CD4-positive, alpha-beta memory T cell (primary cell): ENCODE results near the gene ZBTB16. TPM values are rescaled to one million over a fixed set of nuclear protein-coding genes. Genes with fewer than 3 reads are reported as not detected.

Source experiments
- CTCF ChIA-PET: fragments of 350-600 bp; sonication (Branson Sonifier 250); formaldehyde crosslinking; loops from one replicate; lab custom pipeline; 2021; ENCODE audit warnings: inconsistent platforms; ENCODE audit not compliant: partially characterized antibody; lab: Charles Lee
- POLR2A ChIA-PET: fragments of 350-600 bp; sonication (Branson Sonifier 250); formaldehyde crosslinking; loops from one replicate; lab custom pipeline; 2021; ENCODE audit not compliant: partially characterized antibody; lab: Charles Lee
- DNase-seq, 5 donors: peaks; one replicate each; pipeline versions ENCODE4 v3.0.0 to v3.0.0-alpha.2; 2020 to 2022; ENCODE audit warnings: mixed read lengths in 1 of 5
- H3K27ac ChIP-seq: one replicate; pipeline ENCODE4 v1.7.0; 2013; ENCODE audit warnings: low read depth, low read length
- H3K27me3 ChIP-seq: 2 replicates; pipeline ENCODE4 v1.7.0; 2013; ENCODE audit warnings: mild to moderate bottlenecking, low read length, moderate library complexity; ENCODE audit not compliant: insufficient read depth
- H3K36me3 ChIP-seq: 2 replicates; pipeline ENCODE4 v1.7.0; 2013; ENCODE audit warnings: mild to moderate bottlenecking, low read length, moderate library complexity; ENCODE audit not compliant: insufficient read depth
- H3K4me1 ChIP-seq: 2 replicates; pipeline ENCODE4 v1.7.0; 2013; ENCODE audit warnings: mild to moderate bottlenecking, low read length, moderate library complexity; ENCODE audit not compliant: insufficient read depth
- H3K4me3 ChIP-seq, 2 donors: one replicate each; pipeline ENCODE4 v1.7.0; 2013; ENCODE audit warnings: low read length in 2 of 2, mild to moderate bottlenecking in 1 of 2
- H3K9me3 ChIP-seq, 2 donors: one replicate each; pipeline ENCODE4 v1.7.0; 2013; ENCODE audit warnings: low read length in 2 of 2, control low read depth in 1 of 2; ENCODE audit not compliant: control insufficient read depth in 1 of 2
- H3K27ac Mint-ChIP-seq, 7 donors: one replicate each; pipeline ENCODE4 v1.8.0; 2020 to 2021; ENCODE audit warnings: mixed read lengths in 7 of 7, mild to moderate bottlenecking in 6 of 7, inconsistent platforms in 3 of 7, moderate library complexity in 3 of 7
- H3K27me3 Mint-ChIP-seq, 2 donors: one replicate each; pipeline ENCODE4 v1.8.0; 2020 to 2021; ENCODE audit warnings: mixed read lengths in 2 of 2
- H3K36me3 Mint-ChIP-seq, 2 donors: one replicate each; pipeline ENCODE4 v1.8.0; 2020 to 2021; ENCODE audit warnings: mixed read lengths in 2 of 2, inconsistent platforms in 1 of 2, mild to moderate bottlenecking in 1 of 2
- H3K4me1 Mint-ChIP-seq, 4 donors: one replicate each; pipeline ENCODE4 v1.8.0; 2020 to 2021; ENCODE audit warnings: mixed read lengths in 4 of 4, mild to moderate bottlenecking in 1 of 4
- H3K4me3 Mint-ChIP-seq, 8 donors: one replicate each; pipeline ENCODE4 v1.8.0; 2020 to 2021; ENCODE audit warnings: mixed read lengths in 8 of 8, mild to moderate bottlenecking in 7 of 8, moderate library complexity in 6 of 8, inconsistent platforms in 3 of 8
- H3K9me3 Mint-ChIP-seq, 8 donors: one replicate each; pipeline ENCODE4 v1.8.0; 2020 to 2021; ENCODE audit warnings: mixed read lengths in 8 of 8, mild to moderate bottlenecking in 5 of 8, inconsistent platforms in 3 of 8, moderate library complexity in 1 of 8
- intact Hi-C: fragments of 100-400 bp; cut with micrococcal nuclease; formaldehyde crosslinking; loops from one replicate; pipeline ENCODE4 v1.15.1; 2023
- polyA plus RNA-seq, 2 donors: library from polyadenylated mRNA; unstranded; fragments of 300-500 nt; fragmentation: Illumina TruSeq; gene quantifications; one replicate each; pipeline ENCODE4 v1.2.3, GENCODE V29; 2021
- total RNA-seq, 2 experiments: library from RNA; stranded (reverse); gene quantifications; one replicate each; pipeline ENCODE4 v1.2.3, GENCODE V29; 2021

The ZBTB16 gene
- total and polyA plus RNA-seq, 4 experiments from 2014 or later = 5.6 to 28.4 (median 8.6) TPM

DNA sequence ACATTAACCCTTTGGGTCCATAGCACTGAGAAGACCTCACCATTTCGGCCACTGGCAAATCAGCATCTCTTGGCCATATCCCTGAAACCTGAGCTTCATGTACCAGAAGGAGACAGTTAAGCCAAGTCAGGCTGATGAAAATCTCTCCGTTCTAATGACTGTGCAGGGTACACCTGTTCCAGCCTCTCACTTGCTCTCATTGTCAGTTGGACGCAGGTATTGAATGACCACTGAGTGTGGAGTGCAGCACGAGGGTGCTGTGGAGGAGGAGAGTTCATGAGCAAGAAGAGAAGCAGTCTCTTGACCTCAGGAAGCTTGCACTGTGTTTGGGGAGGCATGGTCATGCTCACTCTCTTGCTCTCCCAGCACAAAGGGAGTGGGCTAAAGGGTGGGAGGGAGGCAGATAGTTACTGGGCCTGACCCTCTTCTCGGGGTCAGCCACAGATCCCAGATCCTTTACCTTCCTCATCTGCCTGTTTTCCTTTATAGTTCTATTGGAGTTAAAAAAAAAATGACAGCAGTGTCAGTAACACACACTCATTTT lies 65.2 kb downstream of the ZBTB16 start:
- H3K27me3 ChIP-seq = no peaks in the 10 kb centered on the region
- peaks cover 0 to 10% of the 10 kb centered on the region in 2 donors for H3K36me3 Mint-ChIP-seq
- peaks cover 0 to 3% (median 0%) of the 10 kb centered on the region in 8 donors for H3K9me3 Mint-ChIP-seq
- ChIA-PET POLR2A (no interaction called here), CTCF (interaction anchor here (0.6 kb wide), 1 partner anchor 229 kb away, joined by 3 read pairs; no protein-coding TSS in a partner anchor)
- intact Hi-C loops = loop anchor here (5.0 kb wide), 1 partner anchor 47 kb away; no protein-coding TSS in a partner anchor
- H3K4me3 Mint-ChIP-seq = no peak overlapping the region
- H3K36me3 ChIP-seq = no peaks in the 10 kb centered on the region
- no peak overlapping the region for H3K27ac Mint-ChIP-seq
- H3K4me1 ChIP-seq = no peaks in the 10 kb centered on the region
- H3K9me3 ChIP-seq = no peaks in the 10 kb centered on the region
- H3K4me3 ChIP-seq = no peak overlapping the region
- DNase-seq = no peak
- H3K27ac ChIP-seq = no peak overlapping the region
- H3K27me3 Mint-ChIP-seq = no peaks in the 10 kb centered on the region
- H3K4me1 Mint-ChIP-seq = peaks cover 4 to 14% (median 5%) of the 10 kb centered on the region in 4 donors

DNA sequence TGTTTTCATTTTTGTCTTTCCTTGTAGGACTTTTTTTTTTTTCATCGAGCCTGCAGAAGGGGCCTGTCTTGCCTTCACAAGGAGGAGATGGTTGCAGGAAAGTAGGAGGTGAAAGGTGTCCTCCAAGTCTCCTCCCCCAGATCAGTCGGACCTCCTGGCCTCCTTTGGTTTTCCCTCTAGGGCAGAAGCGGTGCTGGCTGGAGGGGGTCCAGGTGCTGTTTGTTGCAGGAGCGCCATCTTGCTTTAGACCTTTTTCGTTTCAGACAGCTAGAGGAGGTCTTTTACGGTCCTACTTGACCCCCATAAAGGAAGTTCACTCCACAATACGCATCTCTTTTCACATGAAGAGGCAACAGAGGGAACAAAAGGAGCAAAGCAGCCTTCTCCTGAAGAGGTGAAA lies 66.0 kb downstream of the ZBTB16 start:
- Mint-ChIP-seq H3K4me1 (peaks cover 6 to 20% (median 11%) of the 10 kb centered on the region in 4 donors), H3K4me3 (no peak overlapping the region), H3K27ac (peak overlapping the region in 1 of 7 donors; percentile 47), H3K27me3 (no peaks in the 10 kb centered on the region), H3K36me3 (peaks cover 0 to 10% of the 10 kb centered on the region in 2 donors), H3K9me3 (peaks cover 0 to 3% (median 0%) of the 10 kb centered on the region in 8 donors)
- ChIA-PET CTCF (no interaction called here), POLR2A (no interaction called here)
- no peaks in the 10 kb centered on the region for H3K9me3 ChIP-seq
- H3K36me3 ChIP-seq = no peaks in the 10 kb centered on the region
- H3K4me1 ChIP-seq = no peaks in the 10 kb centered on the region
- no peaks in the 10 kb centered on the region for H3K27me3 ChIP-seq
- no peak overlapping the region for H3K4me3 ChIP-seq
- DNase-seq = no peak
- no peak overlapping the region for H3K27ac ChIP-seq
- intact Hi-C loops = no loop called here

DNA sequence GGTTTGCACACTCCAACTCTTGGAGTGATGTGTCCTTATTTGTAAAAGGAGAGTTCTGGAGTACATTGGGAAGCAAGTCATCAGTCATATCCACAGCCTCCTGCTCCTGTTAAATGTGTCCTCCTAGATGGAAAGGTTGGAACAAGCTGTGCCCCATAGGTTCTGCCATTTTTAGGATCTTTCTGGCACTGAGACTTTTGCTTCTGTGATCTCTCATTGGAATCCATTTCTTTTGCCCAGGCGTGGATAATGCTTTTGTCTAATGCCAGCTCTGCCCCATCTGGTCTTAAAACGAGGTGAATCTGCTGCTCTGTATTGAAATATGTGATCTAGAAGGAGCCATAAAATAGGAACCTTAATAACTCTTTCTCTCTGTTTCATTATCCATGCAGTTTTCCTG lies 66.4 kb downstream of the ZBTB16 start:
- intact Hi-C loops = no loop called here

DNA sequence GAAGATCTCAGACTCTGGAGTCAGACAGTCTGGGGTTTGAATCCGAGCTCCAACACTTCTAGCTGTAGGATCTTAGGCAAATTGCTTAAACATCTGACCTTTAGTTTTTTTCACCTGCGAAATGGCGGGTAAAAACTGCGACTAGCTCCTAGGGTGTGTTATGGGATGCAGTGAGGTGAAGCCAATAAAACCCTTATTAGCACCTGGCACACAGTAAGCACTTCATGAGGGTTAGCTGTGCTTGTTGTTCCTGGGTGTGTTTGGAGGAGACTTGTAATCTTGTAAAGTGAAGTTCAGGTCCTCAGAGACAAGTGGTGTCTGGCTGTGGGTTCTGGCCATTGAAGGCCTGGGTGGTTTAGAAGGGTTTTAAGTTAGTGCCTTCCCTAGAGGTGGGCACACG lies 68.9 kb downstream of the ZBTB16 start:
- Histone ChIP-seq H3K27me3 (no peaks in the 10 kb centered on the region), H3K9me3 (no peaks in the 10 kb centered on the region), H3K4me1 (peaks cover 8% of the 10 kb centered on the region), H3K4me3 (no peak overlapping the region), H3K27ac (no peak overlapping the region), H3K36me3 (no peaks in the 10 kb centered on the region)
- no peak for DNase-seq
- Mint-ChIP-seq H3K27me3 (no peaks in the 10 kb centered on the region), H3K4me1 (peaks cover 11 to 26% (median 19%) of the 10 kb centered on the region in 4 donors), H3K27ac (peak overlapping the region in 2 of 7 donors; percentile 36 to 72), H3K36me3 (peaks cover 0 to 10% of the 10 kb centered on the region in 2 donors), H3K9me3 (peaks cover 0 to 3% (median 0%) of the 10 kb centered on the region in 8 donors), H3K4me3 (no peak overlapping the region)
- ChIA-PET POLR2A (no interaction called here), CTCF (interaction anchor here (1.8 kb wide), 1 partner anchor 133 kb away, joined by 5 read pairs; no protein-coding TSS in a partner anchor)
- intact Hi-C loops = no loop called here

More for the DNA sequence above, 66.4 kb downstream of the ZBTB16 start:
- no peaks in the 10 kb centered on the region for H3K36me3 ChIP-seq
- H3K4me1 ChIP-seq = peaks cover 3% of the 10 kb centered on the region
- Mint-ChIP-seq H3K27ac (no peak overlapping the region), H3K4me3 (no peak overlapping the region), H3K36me3 (peaks cover 0 to 10% of the 10 kb centered on the region in 2 donors), H3K27me3 (no peaks in the 10 kb centered on the region), H3K4me1 (peaks cover 9 to 24% (median 14%) of the 10 kb centered on the region in 4 donors), H3K9me3 (peaks cover 0 to 3% (median 0%) of the 10 kb centered on the region in 8 donors)
- CTCF ChIA-PET = no interaction called here
- DNase-seq = no peak
- POLR2A ChIA-PET = interaction anchor here (0.6 kb wide), 1 partner anchor 62 kb away, joined by 3 read pairs; no protein-coding TSS in a partner anchor
- no peak overlapping the region for H3K27ac ChIP-seq
- H3K9me3 ChIP-seq = no peaks in the 10 kb centered on the region
- no peak overlapping the region for H3K4me3 ChIP-seq
- H3K27me3 ChIP-seq = no peaks in the 10 kb centered on the region

DNA sequence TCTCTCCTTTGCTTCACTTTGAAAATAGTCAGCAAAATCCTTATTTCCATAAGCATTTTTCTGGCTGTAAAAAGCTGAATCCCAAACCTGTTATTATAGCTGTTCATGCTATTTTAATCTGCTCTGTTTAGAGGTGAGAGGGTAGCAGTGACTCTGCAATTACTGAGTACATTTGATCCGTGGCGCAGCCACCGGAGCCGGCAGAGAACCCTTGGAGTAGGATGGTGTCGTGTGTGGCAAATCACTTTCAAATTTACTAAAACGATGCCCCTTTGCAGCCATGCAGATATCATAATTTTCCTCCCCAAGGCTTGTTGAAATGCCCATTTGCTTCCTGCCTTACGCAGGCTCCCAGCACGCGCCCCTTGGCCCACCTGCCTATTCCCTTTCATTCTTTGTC lies 69.6 kb downstream of the ZBTB16 start:
- ChIA-PET POLR2A (no interaction called here), CTCF (interaction anchor here (0.9 to 1.8 kb wide), 2 partner anchors 93 to 132 kb away, joined by 3 to 5 read pairs; no protein-coding TSS in a partner anchor)
- Histone ChIP-seq H3K4me3 (no peak overlapping the region), H3K27me3 (no peaks in the 10 kb centered on the region), H3K9me3 (no peaks in the 10 kb centered on the region), H3K4me1 (peaks cover 8% of the 10 kb centered on the region), H3K36me3 (no peaks in the 10 kb centered on the region), H3K27ac (no peak overlapping the region)
- Mint-ChIP-seq H3K4me3 (no peak overlapping the region), H3K9me3 (peaks cover 0 to 3% (median 0%) of the 10 kb centered on the region in 8 donors), H3K4me1 (peaks cover 12 to 28% (median 19%) of the 10 kb centered on the region in 4 donors), H3K27me3 (no peaks in the 10 kb centered on the region), H3K36me3 (peaks cover 0 to 10% of the 10 kb centered on the region in 2 donors), H3K27ac (peak overlapping the region in 2 of 7 donors; percentile 0 to 11)
- DNase-seq = no peak
- intact Hi-C loops = no loop called here

DNA sequence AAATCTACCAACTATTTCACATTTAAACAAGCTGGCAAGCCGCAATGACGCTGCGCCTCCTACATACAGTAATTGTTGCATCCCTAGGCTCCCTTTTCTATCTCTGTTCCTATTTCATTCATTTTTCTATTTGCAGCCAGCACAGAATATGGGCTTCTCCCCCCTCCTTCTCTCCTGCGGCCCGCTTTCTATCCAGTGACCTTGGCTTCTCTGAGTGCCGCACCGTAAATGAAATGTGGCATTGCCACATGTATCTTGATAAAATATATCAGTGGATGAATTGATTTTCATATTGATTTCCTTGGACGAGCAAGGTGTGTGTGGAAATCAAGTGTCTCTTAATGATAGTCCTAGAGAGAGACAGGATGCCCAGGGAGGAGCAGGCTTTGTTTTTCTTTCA lies 70.2 kb downstream of the ZBTB16 start:
- H3K36me3 ChIP-seq = no peaks in the 10 kb centered on the region
- peaks cover 0 to 10% of the 10 kb centered on the region in 2 donors for H3K36me3 Mint-ChIP-seq
- H3K4me3 Mint-ChIP-seq = no peak overlapping the region
- H3K27ac ChIP-seq = no peak overlapping the region
- peaks cover 0 to 3% (median 0%) of the 10 kb centered on the region in 8 donors for H3K9me3 Mint-ChIP-seq
- H3K4me1 Mint-ChIP-seq = peaks cover 13 to 33% (median 19%) of the 10 kb centered on the region in 4 donors
- ChIA-PET CTCF (interaction anchor here (0.9 to 1.8 kb wide), 2 partner anchors 93 to 132 kb away, joined by 3 to 5 read pairs; no protein-coding TSS in a partner anchor), POLR2A (no interaction called here)
- no peak overlapping the region for H3K4me3 ChIP-seq
- no peaks in the 10 kb centered on the region for H3K27me3 ChIP-seq
- no peak for DNase-seq
- intact Hi-C loops = no loop called here
- H3K27me3 Mint-ChIP-seq = no peaks in the 10 kb centered on the region
- H3K9me3 ChIP-seq = no peaks in the 10 kb centered on the region
- H3K4me1 ChIP-seq = peaks cover 8% of the 10 kb centered on the region
- peak overlapping the region in 1 of 7 donors; percentile 0 for H3K27ac Mint-ChIP-seq

DNA sequence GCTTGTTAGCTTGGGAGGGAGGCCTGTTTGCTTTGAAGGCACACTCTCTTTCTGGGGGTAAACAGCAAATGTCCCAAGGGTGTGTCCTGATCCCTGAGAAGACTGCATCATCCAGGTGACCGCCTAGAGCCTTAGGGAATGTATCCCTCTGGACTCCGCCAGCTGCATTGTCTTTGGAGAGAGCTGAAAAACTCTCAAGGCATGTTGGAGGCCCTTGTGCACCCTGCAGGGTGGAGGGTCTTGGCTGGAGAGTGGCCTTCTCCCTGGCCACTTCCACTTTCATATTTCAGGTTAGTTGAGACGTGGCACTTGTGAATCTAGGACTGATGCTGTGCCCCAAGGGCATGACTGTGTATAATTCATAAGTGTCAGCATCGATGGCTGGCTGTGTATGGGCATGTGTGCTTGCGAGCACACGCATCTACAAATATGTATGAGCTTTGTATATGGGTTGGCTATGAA lies 70.6 kb downstream of the ZBTB16 start:
- Histone ChIP-seq H3K27me3 (no peaks in the 10 kb centered on the region), H3K4me1 (peaks cover 8% of the 10 kb centered on the region), H3K36me3 (no peaks in the 10 kb centered on the region), H3K27ac (no peak overlapping the region), H3K4me3 (no peak overlapping the region), H3K9me3 (no peaks in the 10 kb centered on the region)
- intact Hi-C loops = no loop called here
- Mint-ChIP-seq H3K9me3 (peaks cover 0 to 3% (median 0%) of the 10 kb centered on the region in 8 donors), H3K4me3 (no peak overlapping the region), H3K4me1 (peaks cover 13 to 35% (median 20%) of the 10 kb centered on the region in 4 donors), H3K27me3 (no peaks in the 10 kb centered on the region), H3K36me3 (peaks cover 0 to 9% of the 10 kb centered on the region in 2 donors), H3K27ac (no peak overlapping the region)
- POLR2A ChIA-PET = no interaction called here
- DNase-seq = no peak
- CTCF ChIA-PET = interaction anchor here (0.9 to 1.8 kb wide), 3 partner anchors 94 to 136 kb away, joined by 3 to 5 read pairs (median 5); no protein-coding TSS in a partner anchor
